ENCODE results near the gene DIAPH2.

DIAPH2 gene

DNA sequence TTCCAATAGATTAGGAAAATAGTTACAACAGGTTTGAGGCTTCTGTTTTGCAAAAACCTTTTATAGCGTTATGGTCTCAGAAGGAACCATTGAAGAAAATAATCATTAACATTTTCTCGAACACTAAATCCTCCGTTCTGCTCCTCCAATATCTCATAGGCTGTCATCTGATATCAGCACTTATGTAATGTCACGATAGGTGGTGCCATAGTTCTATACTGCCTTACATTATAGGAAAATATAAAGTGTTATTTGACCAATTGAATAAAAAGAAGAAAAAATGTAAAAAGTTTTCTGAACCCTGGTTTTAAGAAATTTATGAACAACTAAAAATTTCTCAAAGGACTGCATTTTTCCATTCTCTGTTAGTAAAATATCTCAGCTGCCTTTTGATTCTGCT lies 490.5 kb downstream of the DIAPH2 start:
- no peak for DNase-seq (ENCODE audit: low read depth)

GRCh38 chrX:97189668-97190067 lies 505.0 kb downstream of the DIAPH2 start:
- no peak for DNase-seq (ENCODE audit: low read depth)

DNA sequence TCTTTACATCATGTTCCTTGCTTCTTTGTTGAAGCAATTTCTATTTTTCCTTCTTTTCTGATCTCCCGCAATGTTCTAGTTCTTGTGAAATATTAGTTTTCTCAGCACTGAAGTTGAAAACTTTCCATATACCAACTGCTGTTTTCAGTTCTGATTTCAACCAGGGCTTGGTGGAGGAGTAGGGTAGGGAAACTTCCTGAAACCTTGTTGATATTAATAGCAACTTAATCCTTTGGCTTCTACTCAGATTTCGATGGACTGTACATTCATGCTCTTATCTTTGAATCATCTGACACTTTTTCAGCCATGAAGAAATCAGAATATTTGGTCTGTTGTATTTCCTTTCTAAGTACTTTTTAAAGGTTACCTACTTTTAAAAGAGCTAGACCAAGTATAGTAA lies 514.9 kb downstream of the DIAPH2 start:
- no peak for DNase-seq (ENCODE audit: low read depth)

DNA sequence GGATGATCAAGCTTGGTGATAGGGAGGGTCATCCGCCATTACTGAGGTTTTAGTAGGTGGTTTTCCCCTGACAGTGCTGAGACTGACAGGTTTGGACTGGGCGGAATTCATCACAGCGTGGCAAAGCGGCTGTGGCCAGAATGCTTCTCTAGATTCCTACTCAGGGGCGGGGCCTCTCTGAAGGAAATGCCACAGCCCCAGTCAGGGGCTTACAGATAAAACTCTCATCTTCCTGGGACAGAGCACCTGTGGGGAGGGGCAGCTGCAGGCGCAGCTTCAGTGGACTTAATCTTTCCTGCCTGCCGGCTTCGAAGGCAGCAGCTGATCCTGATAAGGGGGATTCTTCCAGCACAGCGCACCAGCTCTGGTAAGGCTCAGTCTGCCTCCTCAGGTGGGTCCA lies 515.8 kb downstream of the DIAPH2 start:
- no peak for DNase-seq (ENCODE audit: low read depth)

DNA sequence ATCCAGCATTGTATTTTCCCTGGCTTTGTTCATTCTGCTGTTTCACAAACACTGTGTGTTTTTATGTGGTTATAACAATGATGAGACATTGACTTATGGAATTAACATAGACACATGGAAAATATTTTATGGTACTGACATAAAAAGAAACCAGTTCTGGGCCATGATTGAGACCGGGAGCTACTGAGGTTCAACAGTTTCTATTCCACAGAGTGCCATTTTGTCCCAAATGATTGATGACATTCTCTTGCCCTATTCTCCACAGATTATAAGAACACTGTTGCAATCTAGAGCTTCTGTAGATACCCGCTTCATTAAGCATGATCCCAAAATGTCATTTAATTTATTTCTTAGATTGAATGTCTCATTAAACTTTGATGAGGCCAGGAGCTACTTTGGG lies 525.9 kb downstream of the DIAPH2 start:
- DNase-seq (ENCODE audit: low read depth) = no peak

DNA sequence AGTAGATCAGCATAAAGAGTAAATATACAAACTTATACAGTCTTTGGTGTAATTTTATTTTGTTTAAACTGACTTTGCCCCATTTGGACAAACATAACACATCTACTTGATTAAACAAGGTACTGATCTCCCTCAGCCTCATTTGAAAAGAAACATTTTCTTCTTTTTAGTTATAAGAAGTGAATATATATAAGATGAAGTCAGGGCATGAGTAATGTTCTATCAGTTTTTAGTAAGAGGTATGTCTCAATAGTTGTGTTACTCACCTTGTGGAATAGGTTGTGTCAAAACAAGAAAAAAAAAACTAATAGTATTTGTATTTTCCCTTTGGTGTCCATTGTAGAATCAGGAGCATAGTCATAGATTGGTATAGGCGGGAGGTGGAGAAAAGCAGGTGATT lies 526.4 kb downstream of the DIAPH2 start:
- DNase-seq (ENCODE audit: low read depth) = no peak

DNA sequence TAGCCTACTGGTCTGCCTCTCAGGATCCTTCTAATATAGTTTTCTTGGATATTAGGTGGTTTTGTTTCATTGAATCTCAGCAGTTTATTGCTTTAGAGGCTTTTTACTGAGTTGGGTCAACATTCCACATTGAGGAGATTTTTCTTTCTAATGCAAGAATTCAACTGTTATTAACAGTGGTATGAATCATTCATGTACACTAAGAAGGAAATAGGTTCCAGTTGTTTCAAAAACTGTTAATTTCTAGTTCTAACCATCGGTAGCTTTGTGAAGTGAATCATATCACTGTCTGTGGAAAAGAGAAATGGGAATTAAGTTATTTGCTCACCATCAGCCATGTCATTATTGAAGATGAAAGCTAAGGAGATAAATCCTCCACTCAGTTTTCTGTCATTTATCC lies 530.5 kb downstream of the DIAPH2 start:
- DNase-seq (ENCODE audit: low read depth) = no peak

GRCh38 chrX:97224148-97224547 lies 539.5 kb downstream of the DIAPH2 start:
- no peak for DNase-seq (ENCODE audit: low read depth)

DNA sequence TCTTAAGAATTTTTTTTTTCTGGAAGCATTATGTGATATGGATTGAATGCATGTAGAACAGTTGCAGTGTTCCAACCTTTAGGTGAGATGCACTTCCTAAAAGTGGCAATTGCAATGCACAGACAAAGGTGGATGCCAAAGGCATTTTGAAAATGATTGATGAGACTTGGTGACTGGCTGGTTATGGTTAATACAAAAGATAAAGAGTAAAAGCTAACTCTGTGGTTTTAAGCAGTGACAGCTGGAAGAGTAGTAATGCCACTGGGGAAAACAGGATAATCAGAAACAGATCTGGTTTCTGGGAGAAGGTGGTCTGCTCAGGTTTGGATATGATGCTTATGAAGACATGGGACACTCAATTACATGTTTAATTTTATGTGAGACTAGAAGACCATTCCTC lies 544.7 kb downstream of the DIAPH2 start:
- no peak for DNase-seq (ENCODE audit: low read depth)

- DNase-seq (ENCODE audit: low read depth) = no peak
Observed at GRCh38 chrX:97230948-97231347, 546.3 kb downstream of the DIAPH2 start.

DNA sequence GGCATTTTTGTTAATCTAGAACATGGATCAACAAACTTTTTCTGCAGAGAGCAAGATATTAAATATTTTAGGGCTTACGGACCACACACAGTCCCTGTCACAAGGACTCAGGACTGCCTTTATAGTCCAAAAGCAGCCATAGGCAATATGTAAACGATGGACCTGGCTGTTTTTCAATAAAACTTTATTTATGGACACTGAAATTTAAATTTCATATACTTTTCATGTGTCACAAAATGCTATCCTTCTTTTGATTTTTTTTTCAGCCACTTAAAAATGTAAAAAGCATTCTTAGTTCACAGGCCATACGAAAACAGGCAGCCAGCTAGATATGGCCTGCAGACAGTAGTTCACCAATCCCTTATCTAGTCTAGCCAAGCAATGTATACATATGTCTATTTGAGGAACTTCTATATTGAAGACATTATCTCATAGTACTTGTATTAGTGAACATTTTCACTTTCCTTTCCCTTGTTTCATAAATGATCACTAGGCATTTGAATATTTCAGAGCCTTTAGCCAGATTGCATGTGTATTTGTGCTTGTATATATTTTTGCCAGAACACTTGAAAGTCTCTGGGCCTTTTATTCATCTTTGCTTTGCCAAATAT lies 549.9 kb downstream of the DIAPH2 start:
- no peak for DNase-seq (ENCODE audit: low read depth)

GRCh38 chrX:97238632-97239031 lies 554.0 kb downstream of the DIAPH2 start:
- no peak for DNase-seq (ENCODE audit: low read depth)

DNA sequence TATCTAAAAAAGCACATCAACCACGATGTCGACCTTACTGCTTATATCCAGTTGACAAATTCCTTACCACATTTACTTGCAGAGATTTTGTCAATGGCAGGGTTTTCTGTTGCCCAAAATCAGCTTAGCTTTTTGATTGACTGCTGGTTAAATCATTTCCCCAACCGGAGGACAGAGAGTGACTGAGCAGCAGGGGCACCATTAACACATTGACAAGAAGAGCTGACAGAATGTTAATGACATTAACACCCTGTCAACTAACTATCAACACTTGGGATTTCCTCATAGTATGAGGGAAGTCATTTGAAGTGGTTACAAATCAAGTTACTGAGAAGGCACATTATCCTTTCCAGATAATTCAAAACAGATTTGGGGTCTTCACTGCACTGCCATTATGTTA lies 567.5 kb downstream of the DIAPH2 start:
- no peak for DNase-seq (ENCODE audit: low read depth)

- DNase-seq (ENCODE audit: low read depth) = no peak
Observed at GRCh38 chrX:97260679-97261078, 576.0 kb downstream of the DIAPH2 start.

DNA sequence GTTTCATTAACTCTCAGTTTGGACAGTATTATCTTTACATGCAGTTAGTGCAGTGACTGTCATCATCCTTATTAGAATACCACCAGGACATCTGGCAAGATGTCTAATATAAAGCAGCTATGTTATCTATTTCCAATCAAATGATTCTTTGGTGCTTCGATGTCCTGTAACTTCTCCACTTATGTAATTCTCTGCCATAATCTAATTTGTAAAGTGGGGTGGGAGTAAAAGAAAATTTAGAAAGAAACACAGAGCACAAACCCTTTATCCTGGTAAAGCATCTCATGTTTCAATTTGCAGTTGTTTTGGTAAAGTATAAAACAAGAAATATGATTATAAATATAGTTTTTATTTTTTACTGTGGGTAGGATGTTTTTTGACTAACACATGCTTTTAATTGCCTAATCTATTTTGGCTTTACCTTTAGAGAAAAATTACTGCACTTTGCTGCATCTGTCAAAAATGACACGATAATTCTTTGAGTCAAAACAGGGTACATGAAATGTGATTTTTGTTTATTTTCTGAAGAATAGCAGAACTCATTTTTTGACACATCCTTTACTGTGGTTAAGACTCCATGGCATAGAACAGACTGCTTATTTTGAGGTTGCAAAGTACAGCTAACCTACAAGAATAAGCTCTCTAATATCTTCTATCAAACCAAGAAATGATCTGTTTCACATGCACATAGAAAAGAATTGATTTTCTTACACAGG lies 581.9 kb downstream of the DIAPH2 start:
- DNase-seq (ENCODE audit: low read depth) = no peak

DNA sequence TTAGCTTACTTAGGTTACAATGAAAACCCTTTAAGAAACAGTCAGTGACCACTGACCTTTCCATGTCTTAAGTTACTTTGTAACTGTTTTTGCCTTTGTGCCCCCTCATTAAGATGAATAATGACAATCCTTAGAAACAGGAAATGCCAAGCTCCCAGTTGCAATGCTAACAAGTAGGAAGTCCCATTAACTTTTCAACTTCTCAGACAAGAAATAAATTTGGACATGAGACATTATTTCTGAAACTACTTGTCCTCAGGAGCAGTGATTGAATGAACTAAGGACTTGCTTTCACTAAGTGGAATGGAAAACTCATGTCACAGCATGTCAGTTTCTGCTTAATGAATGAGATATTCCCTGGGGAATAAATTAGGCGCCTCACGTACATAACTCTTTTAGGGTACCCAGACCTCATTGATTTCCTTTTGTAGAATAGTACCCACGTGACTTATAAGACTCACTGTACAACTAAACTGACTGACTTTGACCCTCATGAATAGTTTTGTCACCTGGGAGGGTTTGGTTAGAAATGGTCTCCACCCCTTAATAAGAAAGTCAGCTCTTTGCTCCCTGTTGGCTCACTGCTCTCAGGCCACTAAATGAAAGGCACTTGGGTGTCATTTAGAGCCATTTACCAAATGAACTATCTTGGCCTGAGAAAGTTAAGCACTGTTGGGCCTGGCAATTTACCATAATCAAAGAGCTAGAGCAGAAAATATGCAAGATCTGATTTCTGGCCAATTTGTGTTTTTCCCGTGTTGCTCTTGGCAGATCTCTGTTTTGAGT lies 582.9 kb downstream of the DIAPH2 start:
- no peak for DNase-seq (ENCODE audit: low read depth)

DNA sequence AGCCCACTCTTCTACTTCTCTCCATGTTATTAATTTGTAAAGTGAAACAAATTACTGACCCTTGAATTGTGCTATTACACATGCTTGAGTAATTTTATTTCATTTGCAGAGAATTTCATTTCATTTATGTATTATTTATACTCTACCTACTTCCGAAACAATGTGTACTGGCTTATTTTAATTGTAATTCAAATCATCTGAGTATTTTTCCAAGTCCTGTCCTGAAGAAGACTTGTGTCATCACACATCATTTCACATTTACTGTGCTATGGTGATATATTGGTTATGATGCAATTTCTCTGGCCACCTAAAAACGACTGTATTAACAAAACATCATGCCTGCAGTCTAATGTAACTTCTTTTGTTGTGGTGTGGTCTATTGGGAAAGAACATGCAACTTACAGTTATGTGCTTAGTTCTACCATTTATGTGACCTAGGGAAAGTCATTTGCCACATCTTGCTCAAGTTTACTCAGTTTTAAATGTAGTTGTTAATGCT lies 583.6 kb downstream of the DIAPH2 start:
- no peak for DNase-seq (ENCODE audit: low read depth)

DNA sequence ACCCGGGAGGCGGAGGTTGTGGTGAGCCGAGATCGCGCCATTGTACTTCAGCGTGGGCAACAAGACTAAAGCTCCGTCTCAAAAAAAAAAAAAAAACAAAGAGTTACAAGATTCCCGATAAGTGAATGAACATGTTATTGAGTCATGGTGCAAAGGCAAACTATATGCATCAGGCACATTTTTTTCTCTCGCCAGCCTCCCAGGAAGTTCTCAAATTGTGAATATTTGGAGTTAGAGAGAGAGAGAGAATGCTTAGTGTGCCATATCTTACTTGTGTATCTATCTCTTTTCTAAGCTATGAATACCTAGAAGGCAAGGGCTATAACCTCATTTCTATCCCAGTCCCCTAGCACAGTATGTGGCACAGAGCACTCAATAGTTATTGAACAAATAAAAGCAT lies 599.9 kb downstream of the DIAPH2 start:
- no peak for DNase-seq (ENCODE audit: low read depth)

DNA sequence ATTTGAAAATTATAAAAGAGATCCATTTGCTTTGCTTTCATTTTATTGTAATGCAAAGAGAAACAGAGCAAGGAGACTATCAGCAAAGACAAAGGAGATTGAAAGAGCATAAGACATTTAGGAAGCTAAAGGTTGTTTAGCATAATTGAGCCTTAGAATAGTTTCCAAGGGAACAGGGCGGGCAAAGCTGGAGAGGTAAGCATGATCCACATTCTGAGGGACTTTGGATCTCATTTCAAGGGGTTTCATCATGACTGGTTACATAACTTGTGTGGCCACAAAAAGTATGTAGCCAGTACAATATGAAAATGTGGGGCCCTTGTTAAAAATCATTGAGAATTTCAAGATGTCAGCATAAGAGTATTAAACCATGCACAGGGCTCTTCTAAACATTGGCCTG lies 605.6 kb downstream of the DIAPH2 start:
- DNase-seq (ENCODE audit: low read depth) = no peak

- DNase-seq (ENCODE audit: low read depth) = no peak
Observed at GRCh38 chrX:97294041-97294440, 609.4 kb downstream of the DIAPH2 start.

GRCh38 chrX:97295954-97296353 lies 611.3 kb downstream of the DIAPH2 start:
- no peak for DNase-seq (ENCODE audit: low read depth)

DNA sequence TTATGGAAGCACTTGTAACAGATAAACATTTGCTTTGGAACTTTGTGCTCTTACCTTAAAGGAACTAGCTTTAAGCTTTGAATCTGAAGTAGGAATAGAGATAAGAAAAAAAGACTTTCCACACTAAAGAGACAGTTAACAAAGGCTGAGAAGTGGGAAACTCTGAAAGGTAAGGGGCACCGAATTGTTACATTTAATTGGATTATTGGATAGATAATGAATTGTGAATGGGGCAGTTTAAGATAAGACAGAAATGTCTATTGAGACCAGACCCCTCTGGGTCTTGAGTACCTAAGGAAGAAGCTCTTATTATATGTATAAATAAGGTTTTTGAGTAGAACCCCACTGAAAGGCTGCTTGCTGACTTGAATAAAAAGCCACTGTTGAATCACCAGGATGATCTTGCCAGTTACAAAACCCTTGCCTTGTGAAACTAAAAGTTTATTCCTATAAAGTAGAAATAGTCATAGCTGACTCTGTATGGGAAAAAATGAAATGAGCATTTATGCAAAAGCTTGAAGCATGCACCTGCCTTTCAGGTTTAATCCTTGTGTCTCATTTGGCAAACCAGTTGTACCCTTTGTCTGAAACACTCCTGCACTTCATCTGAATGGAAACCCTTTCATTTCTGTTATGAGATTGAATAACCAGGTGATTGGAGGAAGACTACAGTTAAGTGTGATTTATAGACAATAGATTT lies 622.3 kb downstream of the DIAPH2 start:
- DNase-seq (ENCODE audit: low read depth) = no peak

DNA sequence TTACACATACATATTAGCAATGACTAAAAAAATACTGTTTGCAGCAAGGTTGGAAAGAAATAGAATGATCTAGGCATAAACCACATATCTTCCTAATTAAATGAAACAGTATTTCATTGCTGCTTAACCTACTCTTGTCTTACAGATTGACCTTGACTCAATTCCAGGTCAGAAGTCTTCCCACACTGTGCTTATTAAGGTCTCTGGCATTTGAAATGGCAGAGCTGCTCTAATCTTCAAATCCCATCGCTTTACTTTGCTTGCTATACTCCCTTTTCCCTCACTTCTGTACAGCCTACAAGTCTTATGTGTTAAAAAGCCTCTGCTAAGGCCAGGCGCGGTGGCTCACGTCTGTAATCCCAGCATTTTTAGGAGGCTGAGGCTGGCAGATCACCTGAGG lies 623.5 kb downstream of the DIAPH2 start:
- no peak for DNase-seq (ENCODE audit: low read depth)
